Measurements from ENCODE around the gene OAS1.

The OAS1 gene

GRCh38 chr12:112965643-112966042, 58.9 kb downstream of the OAS1 start:
- DNase-seq (ENCODE audit: low read depth, low spot score), result no peak

- no peak for DNase-seq (ENCODE audit: low read depth, low spot score)
Measured at GRCh38 chr12:112967306-112967705, 60.5 kb downstream of the OAS1 start.

- DNase-seq (ENCODE audit: low read depth, low spot score), result no peak
Measured at GRCh38 chr12:112967858-112968257, 61.1 kb downstream of the OAS1 start.

Data from astrocyte of the hippocampus (primary cell).